NCI-H2107 (cell line): ENCODE results near the gene TEKT3.

ENCODE experiments used
- DNase-seq: peaks from one replicate; lab custom pipeline; 2025; lab: John Stamatoyannopoulos, UW

Gene TEKT3

GRCh38 chr17:15265131-15265530, 76.3 kb downstream of the TEKT3 start, which contains the start of gene PMP22:
PMP22 (minus strand) TSS chr17:15265326; CDS start chr17:15260727, 4,599 bp downstream.
- no peak for DNase-seq

GRCh38 chr17:15264542-15264941, 76.9 kb downstream of the TEKT3 start:
- no peak for DNase-seq

- no peak for DNase-seq
Observed at GRCh38 chr17:15263680-15264079, 77.7 kb downstream of the TEKT3 start.

GRCh38 chr17:15263206-15263579, 78.2 kb downstream of the TEKT3 start:
- DNase-seq, result no peak

DNA sequence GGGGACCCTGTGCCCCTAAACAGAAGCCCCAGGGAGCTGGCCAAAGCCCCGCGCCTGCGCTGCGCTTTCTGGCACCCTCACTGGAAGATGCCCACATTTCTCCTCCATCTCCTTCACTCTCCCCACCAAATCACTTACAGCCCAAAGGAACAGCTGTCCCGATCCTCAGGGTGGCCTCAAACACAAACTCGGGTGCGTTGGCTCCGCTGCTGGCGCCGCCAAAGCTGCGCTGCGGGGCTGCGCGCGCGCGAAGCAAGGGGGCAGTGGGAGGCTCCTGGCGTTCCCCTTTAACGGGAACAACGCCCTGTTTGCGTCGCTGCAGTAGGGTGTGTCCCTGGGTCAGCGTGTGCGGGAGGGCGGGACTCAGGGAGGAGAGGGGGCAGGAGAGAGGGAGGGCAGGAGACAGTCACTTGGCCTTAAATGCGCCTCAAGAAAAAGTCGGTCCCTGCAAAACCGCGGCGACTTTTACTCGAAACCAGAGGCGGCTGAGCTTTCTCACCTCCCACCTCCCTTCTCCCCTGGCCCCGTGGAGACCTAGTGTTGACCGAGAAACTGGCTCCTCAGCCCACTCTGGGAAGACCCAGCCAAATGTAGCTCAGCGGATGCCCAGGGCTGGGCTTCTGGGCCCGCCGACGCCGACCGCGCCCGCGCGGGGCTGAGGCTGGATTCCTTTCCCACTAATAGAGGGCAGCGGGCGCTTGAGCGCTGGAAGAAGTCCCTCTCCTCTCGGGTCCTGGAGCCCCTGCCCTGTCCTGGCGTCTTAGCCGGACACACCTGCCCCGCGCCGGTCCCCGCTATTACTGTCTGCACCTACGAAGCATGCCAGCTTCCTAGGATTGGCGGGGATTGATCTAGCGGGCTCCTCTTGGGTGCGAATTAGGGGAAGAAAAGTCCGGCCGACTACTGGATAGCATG, 78.8 kb downstream of the TEKT3 start:
- DNase-seq, result no peak

DNA sequence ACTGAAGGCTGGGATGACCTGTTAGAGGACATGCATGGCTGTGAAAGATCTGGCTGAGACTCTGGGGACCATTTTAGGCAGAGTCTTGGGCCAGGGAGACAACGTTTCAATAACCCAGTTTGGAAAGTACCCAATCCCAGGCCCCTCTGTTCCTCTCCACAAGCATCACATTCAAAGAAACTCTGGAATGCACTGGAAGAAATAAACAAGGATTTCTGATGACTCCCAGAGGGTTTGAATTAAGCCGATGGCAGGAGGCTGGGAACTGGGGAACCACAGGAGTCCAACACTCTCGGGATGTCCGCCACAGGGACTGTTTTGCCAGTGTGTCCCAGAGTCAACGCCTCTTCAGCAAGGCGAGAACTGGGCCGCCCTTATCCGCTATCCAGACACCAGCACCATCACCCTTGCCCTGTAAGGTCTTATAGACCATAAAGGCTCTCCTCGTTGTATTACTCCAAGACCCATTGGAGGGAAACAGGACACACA, 79.6 kb downstream of the TEKT3 start:
- no peak for DNase-seq

- DNase-seq, result no peak
Observed at GRCh38 chr17:15261258-15261801, 80.1 kb downstream of the TEKT3 start.

GRCh38 chr17:15260376-15261257, 80.8 kb downstream of the TEKT3 start:
- no peak for DNase-seq

- no peak for DNase-seq
Observed at GRCh38 chr17:15257796-15258512, 83.4 kb downstream of the TEKT3 start.

GRCh38 chr17:15257258-15257788, 84.1 kb downstream of the TEKT3 start:
- DNase-seq, result no peak

GRCh38 chr17:15256689-15257088, 84.7 kb downstream of the TEKT3 start:
- no peak for DNase-seq

DNA sequence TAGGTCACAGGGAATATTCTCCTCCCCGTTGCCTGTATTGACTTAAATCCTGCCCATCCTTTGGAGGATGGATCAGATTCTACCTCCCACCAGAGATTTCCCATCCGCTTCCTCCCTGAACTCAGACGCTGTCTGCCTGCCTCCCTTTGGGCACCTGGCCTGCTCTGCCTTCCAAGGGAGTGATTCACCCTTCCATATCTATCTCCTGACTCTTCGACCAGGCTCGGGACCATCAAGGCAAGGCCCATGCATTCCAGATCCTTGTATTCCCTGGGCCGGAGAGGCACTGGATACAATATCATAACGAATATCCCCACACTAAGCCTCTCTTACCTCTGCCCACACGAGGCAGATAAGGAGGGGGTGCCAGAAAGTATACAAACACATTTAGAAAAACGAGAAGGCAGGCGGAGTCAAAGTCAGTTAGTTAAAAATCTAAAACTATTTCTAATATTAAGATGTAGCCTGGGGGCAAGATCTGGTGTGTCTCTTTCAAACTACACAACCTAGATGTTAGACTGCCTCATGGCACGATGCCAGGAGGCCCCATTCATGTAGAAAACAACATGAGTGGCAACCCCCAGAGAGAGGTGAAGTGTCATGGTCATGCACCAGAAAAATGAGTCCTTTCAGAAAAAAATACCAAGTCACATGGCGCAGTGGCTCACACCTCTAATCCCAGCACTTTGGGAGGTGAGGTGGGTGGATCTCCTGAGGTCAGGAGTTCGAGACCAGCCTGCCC, 85.5 kb downstream of the TEKT3 start:
- no peak for DNase-seq
